Tibial artery (tissue), 4 donors: Measurements from ENCODE around the gene SCMH1.

Source experiments
- DNase-seq, 2 donors: peaks; one replicate each; pipeline ENCODE4 v3.0.0-alpha.2; 2019
- H3K27ac ChIP-seq, 2 donors: fragments of 200-600 bp; sonication (generic) in 1 of 2; 1 replicate in 1 of 2; 2 replicates in 1 of 2; pipeline ENCODE4 v1.5.1; 2018 to 2019; ENCODE audit warnings: mild to moderate bottlenecking in 1 of 2
- H3K27me3 ChIP-seq, 2 donors: fragments of 200-600 bp; sonication (generic) in 1 of 2; one replicate each; pipeline versions ENCODE4 v1.5.1 to v1.6.0; 2016 to 2019
- H3K36me3 ChIP-seq, 3 donors: fragments of 200-600 bp; sonication (generic) in 2 of 3; one replicate each; pipeline ENCODE4 v1.5.1; 2016 to 2019; ENCODE audit warnings: mild to moderate bottlenecking in 2 of 3
- H3K4me1 ChIP-seq, 4 donors: fragments of 200-600 bp; sonication (generic) in 2 of 4; 1 replicate in 3 of 4; 2 replicates in 1 of 4; pipeline ENCODE4 v1.5.1; 2016 to 2019
- H3K4me3 ChIP-seq, 2 donors: fragments of 200-600 bp; sonication (generic) in 1 of 2; 1 replicate in 1 of 2; 2 replicates in 1 of 2; pipeline ENCODE4 v1.5.1; 2018 to 2019; ENCODE audit warnings: mild to moderate bottlenecking in 2 of 2
- H3K9me3 ChIP-seq, 3 donors: fragments of 200-600 bp; sonication (generic) in 1 of 3; one replicate each; pipeline ENCODE4 v1.5.1; 2016 to 2019
- CTCF ChIP-seq, 2 experiments: fragments of 200-600 bp in 1 of 2; fragments of 450-650 bp in 1 of 2; IDR thresholded peaks; one replicate each; pipeline ENCODE4 v1.5.1; 2017 to 2019; ENCODE audit warnings: antibody characterized with exemption in 2 of 2, mild to moderate bottlenecking in 1 of 2, moderate library complexity in 1 of 2
- intact Hi-C: fragments of 100-400 bp; cut with DNase I; formaldehyde crosslinking; loops from one replicate; pipeline ENCODE4 v1.15.0; 2023; ENCODE audit warnings: low total_unique reads

Gene SCMH1

GRCh38 chr1:41241749-41242341, at the start of gene SCMH1:
Gene SCMH1 (minus strand): TSS chr1:41242306. CDS start chr1:41186133, 56,173 bp downstream.
- TF ChIP-seq CTCF (IDR thresholded peaks at IDR 0.05), result no peak
- intact Hi-C loops, result loop anchor here (5.0 to 10.0 kb wide), 2 partner anchors 207 to 380 kb away; partner anchors contain the start of gene CITED4
- no peaks in the 10 kb centered on the region for H3K9me3 ChIP-seq
- peaks cover 0 to 22% (median 6%) of the 10 kb centered on the region in 4 donors for H3K4me1 ChIP-seq
- no peaks in the 10 kb centered on the region for H3K36me3 ChIP-seq
- peak within 1 kb of the TSS; percentile 96 to 98 for H3K4me3 ChIP-seq
- peak; percentile 22 to 76 for DNase-seq
- H3K27ac ChIP-seq, result peak within 1 kb of the TSS; percentile 100
- H3K27me3 ChIP-seq, result no peaks in the 10 kb centered on the region

GRCh38 chr1:41291195-41291594, 49.1 kb upstream of the SCMH1 start:
- H3K27ac ChIP-seq, result no peak overlapping the region
- intact Hi-C loops, result no loop called here
- H3K9me3 ChIP-seq, result no peaks in the 10 kb centered on the region
- no peak for DNase-seq
- H3K36me3 ChIP-seq, result no peaks in the 10 kb centered on the region
- TF ChIP-seq CTCF (IDR thresholded peaks at IDR 0.05), result no peak
- peaks cover 0 to 33% of the 10 kb centered on the region in 2 donors for H3K27me3 ChIP-seq
- H3K4me1 ChIP-seq, result no peaks in the 10 kb centered on the region
- H3K4me3 ChIP-seq, result no peak overlapping the region

- no peak for DNase-seq
- intact Hi-C loops, result no loop called here
- Histone ChIP-seq H3K36me3 (no peaks in the 10 kb centered on the region), H3K4me3 (no peak overlapping the region), H3K27ac (no peak overlapping the region), H3K9me3 (no peaks in the 10 kb centered on the region), H3K27me3 (peaks cover 0 to 33% of the 10 kb centered on the region in 2 donors), H3K4me1 (no peaks in the 10 kb centered on the region)
- TF ChIP-seq CTCF (IDR thresholded peaks at IDR 0.05), result no peak
Measured at GRCh38 chr1:41289196-41289595, 47.1 kb upstream of the SCMH1 start.

GRCh38 chr1:41286992-41287391, 44.9 kb upstream of the SCMH1 start:
- no peaks in the 10 kb centered on the region for H3K36me3 ChIP-seq
- no peak for DNase-seq
- no peaks in the 10 kb centered on the region for H3K9me3 ChIP-seq
- intact Hi-C loops, result no loop called here
- H3K27ac ChIP-seq, result no peak overlapping the region
- no peak overlapping the region for H3K4me3 ChIP-seq
- TF ChIP-seq CTCF (IDR thresholded peaks at IDR 0.05), result no peak
- H3K4me1 ChIP-seq, result peaks cover 0 to 4% (median 0%) of the 10 kb centered on the region in 4 donors
- peaks cover 0 to 44% of the 10 kb centered on the region in 2 donors for H3K27me3 ChIP-seq

- no peak for TF ChIP-seq CTCF (IDR thresholded peaks at IDR 0.05)
- Histone ChIP-seq H3K27ac (no peak overlapping the region), H3K4me1 (peaks cover 0 to 4% (median 0%) of the 10 kb centered on the region in 4 donors), H3K36me3 (no peaks in the 10 kb centered on the region), H3K9me3 (no peaks in the 10 kb centered on the region), H3K4me3 (no peak overlapping the region), H3K27me3 (peaks cover 0 to 45% of the 10 kb centered on the region in 2 donors)
- intact Hi-C loops, result no loop called here
- no peak for DNase-seq
Measured at GRCh38 chr1:41286486-41286885, 44.4 kb upstream of the SCMH1 start.
